ENCODE measurements around the gene ABTB2. TPM values are rescaled to one million over a fixed set of nuclear protein-coding genes. Genes with fewer than 3 reads are reported as not detected.
"Not testable (repeated sequence)": the region's sequence is repeated elsewhere in the genome, so short reads cannot be mapped to it uniquely, and the experiment has no call there.

Gene ABTB2
- polyA plus RNA-seq, 3 donors from 2014 or later, result 0.56 TPM; not detected in 2

DNA sequence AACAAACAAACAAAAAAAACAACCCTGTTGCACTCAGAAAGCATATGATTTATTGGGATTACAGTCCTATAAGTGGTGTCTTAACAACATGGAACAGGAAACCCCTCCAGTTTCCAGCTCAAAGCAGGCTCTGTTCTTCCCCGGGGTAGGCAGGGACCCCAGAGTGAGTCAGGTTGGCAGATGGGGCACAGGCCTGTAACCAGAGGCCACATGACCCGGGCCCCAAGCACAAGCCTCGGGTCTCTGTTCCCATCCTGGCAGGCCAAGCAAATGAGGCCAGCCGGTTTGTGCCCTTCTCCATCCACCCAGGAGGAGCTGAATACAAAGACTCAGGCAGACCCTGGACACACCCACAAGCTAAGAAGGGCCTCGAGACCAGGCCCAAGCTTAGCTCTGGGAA lies 176.6 kb downstream of the ABTB2 start:
- H3K9me3 Mint-ChIP-seq, result no peaks in the 10 kb centered on the region
- no peaks in the 10 kb centered on the region for H3K36me3 Mint-ChIP-seq
- H3K4me3 Mint-ChIP-seq, result no peak overlapping the region
- peaks cover 0 to 3% (median 0%) of the 10 kb centered on the region in 3 donors for H3K27me3 Mint-ChIP-seq (ENCODE audit: low read depth in 3 of 3)
- H3K4me1 Mint-ChIP-seq, result no peaks in the 10 kb centered on the region
- no peak for DNase-seq
- no peak overlapping the region for H3K27ac Mint-ChIP-seq

DNA sequence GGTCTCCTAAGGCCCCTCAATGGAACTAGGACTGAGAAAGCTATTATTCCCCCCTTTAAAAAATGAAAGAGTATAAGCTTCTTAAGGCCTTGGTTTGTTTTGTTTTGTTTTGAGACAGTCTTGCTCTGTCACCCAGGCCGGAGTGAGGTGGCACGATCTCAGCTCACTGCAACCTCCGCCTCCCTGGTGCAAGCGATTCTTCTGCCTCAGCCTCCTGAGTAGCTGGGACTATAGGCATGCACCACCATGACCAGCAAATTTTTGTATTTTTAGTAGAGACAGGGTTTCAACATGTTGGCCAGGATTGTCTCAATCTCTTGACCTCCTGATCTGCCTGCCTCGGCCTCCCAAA lies 177.0 kb downstream of the ABTB2 start:
- H3K4me3 Mint-ChIP-seq; DNase-seq; H3K4me1 Mint-ChIP-seq; H3K27me3 Mint-ChIP-seq (ENCODE audit: low read depth in 3 of 3); H3K36me3 Mint-ChIP-seq; H3K27ac Mint-ChIP-seq; H3K9me3 Mint-ChIP-seq: not testable (repeated sequence)

DNA sequence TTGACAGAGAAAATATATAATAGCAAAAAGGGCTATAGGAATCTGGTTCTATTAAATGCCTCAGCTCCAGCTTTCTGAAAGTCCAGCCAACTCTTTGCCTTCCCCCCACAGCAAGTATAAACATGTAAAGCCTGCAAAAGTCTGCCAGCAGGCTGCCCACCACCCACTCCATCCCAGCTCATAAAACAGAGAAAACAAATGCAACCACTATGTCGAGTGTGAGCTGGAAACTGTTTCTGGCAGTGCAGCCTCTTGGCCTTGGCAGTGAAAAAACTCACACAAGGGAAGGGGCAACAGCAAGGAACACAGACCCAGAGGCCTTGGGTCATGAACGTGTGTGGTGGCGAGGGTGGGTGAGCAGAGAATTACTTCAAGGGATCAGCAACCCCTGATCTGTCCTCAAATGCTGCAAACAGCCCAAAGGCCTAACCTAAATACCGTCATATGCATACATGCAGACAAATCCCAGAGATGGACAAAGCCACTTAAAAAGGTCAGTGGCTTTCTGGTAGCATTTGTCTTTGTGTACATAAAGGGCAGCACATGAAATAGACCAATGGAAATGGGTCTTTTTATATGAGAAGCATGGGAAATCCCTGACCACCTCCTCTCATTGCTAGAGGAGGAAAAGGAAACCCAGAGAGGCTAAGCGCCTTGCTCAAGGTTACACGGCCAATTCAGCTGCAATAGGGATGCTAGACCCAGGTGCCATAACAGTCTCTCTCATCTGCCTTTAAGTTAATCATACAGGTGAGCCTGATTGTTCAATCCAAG lies 177.6 kb downstream of the ABTB2 start:
- Mint-ChIP-seq H3K27ac (no peak overlapping the region), H3K27me3 (ENCODE audit: low read depth in 3 of 3) (peaks cover 0 to 3% (median 0%) of the 10 kb centered on the region in 3 donors), H3K4me3 (no peak overlapping the region)

DNA sequence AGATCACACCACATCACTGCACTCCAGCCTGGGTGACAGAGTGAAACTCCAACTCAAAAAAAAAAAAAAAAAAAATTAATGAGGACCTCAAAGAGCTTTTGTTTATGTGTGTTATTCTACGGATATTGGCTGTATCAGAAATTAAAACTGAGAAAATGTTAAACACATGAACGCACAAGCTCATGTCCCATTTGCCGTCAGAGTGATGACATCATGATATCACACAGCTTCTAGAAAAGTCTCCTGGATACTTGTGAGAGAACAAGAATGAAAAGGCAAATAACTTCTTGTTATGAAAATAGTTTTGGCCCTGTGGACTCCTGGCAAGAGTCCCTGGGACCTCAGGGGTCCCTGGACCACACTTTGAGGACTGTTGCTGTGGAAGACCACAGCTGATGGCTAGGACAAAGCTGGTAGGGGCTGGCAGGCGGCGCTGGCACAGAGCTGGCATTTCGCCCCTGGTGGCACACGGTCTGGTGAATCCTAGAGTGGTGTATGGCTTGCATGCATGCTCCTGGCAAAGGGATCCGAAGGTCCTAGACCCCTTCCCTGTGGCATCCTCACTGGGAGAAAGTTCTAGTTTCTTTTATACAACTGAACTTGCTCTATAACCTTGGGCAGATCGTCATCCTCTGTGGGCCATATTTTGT lies 178.7 kb downstream of the ABTB2 start:
- H3K4me3 Mint-ChIP-seq, result no peak overlapping the region
- no peak overlapping the region for H3K27ac Mint-ChIP-seq
- H3K36me3 Mint-ChIP-seq, result no peaks in the 10 kb centered on the region
- H3K27me3 Mint-ChIP-seq (ENCODE audit: low read depth in 3 of 3), result peaks cover 0 to 3% (median 0%) of the 10 kb centered on the region in 3 donors
- H3K9me3 Mint-ChIP-seq, result no peaks in the 10 kb centered on the region
- no peak for DNase-seq
- peaks cover 0 to 1% of the 10 kb centered on the region in 2 donors for H3K4me1 Mint-ChIP-seq

More for the DNA sequence above, 177.6 kb downstream of the ABTB2 start:
- DNase-seq, result no peak
- Mint-ChIP-seq H3K36me3 (no peaks in the 10 kb centered on the region), H3K4me1 (no peaks in the 10 kb centered on the region), H3K9me3 (no peaks in the 10 kb centered on the region)

DNA sequence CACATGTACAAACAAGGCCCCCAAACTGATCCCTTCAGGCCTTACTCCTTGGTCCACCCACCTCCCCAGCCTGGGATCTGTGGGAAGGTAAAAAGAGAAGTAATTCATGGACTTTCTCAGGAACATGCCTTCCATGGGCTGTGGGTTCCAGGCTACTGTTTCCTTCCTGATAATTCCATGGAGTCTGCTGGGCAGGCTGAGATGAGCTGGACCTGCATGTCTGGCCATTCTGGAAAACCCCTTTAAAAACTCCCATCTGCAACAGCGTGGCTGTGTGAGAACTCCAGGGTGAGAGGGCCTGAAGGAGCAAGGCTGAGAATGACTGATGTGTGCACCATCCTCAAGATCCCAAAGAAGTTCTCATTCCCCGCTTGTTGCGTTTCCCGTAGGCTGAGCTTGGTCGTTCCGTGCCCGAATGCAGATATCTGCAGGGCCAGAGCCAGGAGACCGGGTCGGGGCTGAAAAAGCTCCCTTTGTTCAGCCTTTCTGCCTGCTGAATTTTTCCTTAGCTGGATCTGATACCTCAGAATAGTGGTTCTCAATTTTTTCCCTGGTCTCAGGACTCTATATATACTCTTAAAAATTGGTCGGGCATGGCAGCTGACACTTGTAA lies 179.5 kb downstream of the ABTB2 start:
- DNase-seq, result no peak
- no peaks in the 10 kb centered on the region for H3K9me3 Mint-ChIP-seq
- H3K27me3 Mint-ChIP-seq (ENCODE audit: low read depth in 3 of 3), result peaks cover 0 to 3% (median 0%) of the 10 kb centered on the region in 3 donors
- H3K4me3 Mint-ChIP-seq, result no peak overlapping the region
- no peaks in the 10 kb centered on the region for H3K36me3 Mint-ChIP-seq
- no peak overlapping the region for H3K27ac Mint-ChIP-seq
- H3K4me1 Mint-ChIP-seq, result peaks cover 0 to 5% of the 10 kb centered on the region in 2 donors

DNA sequence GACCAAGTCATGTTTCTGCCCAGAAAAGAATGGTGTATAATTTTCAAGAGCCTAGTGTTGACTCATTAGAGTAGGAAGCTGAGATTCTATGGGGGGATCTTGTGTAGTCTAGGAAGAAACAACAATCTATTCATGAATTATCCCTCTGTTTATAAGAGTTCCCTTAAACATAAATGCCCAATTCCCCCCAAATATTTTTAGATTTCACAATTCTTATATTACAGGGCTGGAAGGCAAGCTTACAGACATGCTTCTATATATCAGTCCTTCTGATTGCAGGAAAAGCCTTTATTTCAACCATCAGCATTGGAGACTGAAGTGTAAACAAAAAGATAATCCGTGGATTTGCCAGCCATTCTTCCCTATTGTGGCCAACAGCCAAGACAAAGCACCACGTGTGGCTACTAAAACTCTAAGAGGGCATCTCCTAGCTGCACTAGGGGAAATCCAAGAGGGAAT lies 181.0 kb downstream of the ABTB2 start:
- H3K27me3 Mint-ChIP-seq (ENCODE audit: low read depth in 3 of 3), result peaks cover 0 to 4% (median 3%) of the 10 kb centered on the region in 3 donors
- no peaks in the 10 kb centered on the region for H3K9me3 Mint-ChIP-seq
- DNase-seq, result no peak
- H3K27ac Mint-ChIP-seq, result no peak overlapping the region
- peaks cover 0 to 5% of the 10 kb centered on the region in 2 donors for H3K4me1 Mint-ChIP-seq
- no peak overlapping the region for H3K4me3 Mint-ChIP-seq
- no peaks in the 10 kb centered on the region for H3K36me3 Mint-ChIP-seq

DNA sequence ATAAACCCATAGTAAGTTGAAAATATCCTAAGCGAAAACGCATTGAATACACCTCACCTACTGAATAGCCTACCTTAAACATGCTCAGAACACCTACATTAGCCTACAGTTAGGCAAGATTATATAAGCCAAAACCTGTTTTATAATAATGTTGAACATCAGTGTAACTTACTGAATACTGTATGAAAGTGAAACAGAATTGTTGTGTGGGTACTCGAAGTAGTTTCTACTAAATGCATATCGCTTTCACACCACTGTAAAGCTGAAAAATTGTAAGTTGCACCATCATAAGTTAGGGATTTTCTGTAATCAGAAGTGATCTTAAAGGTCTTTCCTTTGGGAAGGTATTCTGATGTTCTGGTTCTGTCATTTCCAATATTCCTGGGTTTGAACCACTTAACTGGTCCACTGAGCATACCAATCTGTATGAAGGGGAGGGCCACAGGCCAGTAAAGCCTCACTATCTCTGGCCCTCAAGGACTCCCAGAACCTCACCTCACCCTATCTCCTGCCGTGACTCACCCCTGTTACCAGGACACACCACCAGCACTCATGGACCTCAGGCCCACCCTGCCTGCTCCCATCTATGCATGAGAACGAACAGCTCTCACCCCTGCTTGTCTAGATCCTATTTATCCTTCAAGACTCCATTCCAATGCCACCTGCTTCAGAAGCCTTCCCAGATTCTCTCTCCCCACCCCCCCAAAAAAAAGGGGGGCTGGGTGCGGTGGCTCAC lies 182.4 kb downstream of the ABTB2 start:
- Mint-ChIP-seq H3K27me3 (ENCODE audit: low read depth in 3 of 3) (peaks cover 2 to 4% (median 3%) of the 10 kb centered on the region in 3 donors), H3K27ac (no peak overlapping the region), H3K9me3 (no peaks in the 10 kb centered on the region), H3K4me3 (peak overlapping the region in 1 of 5 donors; percentile 38), H3K36me3 (no peaks in the 10 kb centered on the region), H3K4me1 (peaks cover 0 to 5% of the 10 kb centered on the region in 2 donors)
- no peak for DNase-seq

DNA sequence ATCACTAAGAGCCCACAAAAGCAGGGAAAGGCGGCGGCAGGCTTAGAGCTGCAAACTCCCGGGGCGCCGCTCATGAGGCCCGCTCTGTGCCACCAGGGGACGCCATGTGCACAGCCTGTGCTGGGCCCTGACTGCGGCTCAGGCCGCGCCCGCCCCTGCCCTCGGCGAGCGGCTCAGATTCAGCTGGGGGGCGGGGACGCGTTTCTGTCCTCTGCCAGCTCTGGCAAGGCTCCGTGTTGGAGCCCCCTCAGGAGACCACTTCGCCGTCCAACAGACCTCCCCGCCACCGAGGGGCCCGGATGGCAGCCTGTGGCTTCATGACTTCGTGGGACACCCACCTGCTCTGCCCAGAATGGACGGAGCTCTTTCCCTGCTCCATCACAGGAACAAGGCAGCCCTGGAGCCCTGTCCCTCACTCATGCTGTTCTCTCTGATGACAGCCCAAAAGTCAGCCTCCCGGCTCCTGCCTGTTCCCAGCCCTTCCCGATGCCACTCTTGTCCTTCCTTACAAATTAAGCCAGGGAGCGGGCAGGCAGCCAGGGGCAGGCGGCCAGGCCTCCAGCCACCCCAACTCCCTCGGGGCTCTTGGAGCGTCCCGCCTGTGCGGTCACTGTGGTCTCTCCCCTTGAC lies 183.3 kb downstream of the ABTB2 start:
- Mint-ChIP-seq H3K4me1 (peaks cover 0 to 5% of the 10 kb centered on the region in 2 donors), H3K9me3 (no peaks in the 10 kb centered on the region), H3K4me3 (peak overlapping the region; percentile 9 to 73 (median 62)), H3K27ac (no peak overlapping the region), H3K27me3 (ENCODE audit: low read depth in 3 of 3) (peaks cover 2 to 4% (median 3%) of the 10 kb centered on the region in 3 donors), H3K36me3 (no peaks in the 10 kb centered on the region)
- DNase-seq, result peak; percentile 65 to 72 (median 71)

DNA sequence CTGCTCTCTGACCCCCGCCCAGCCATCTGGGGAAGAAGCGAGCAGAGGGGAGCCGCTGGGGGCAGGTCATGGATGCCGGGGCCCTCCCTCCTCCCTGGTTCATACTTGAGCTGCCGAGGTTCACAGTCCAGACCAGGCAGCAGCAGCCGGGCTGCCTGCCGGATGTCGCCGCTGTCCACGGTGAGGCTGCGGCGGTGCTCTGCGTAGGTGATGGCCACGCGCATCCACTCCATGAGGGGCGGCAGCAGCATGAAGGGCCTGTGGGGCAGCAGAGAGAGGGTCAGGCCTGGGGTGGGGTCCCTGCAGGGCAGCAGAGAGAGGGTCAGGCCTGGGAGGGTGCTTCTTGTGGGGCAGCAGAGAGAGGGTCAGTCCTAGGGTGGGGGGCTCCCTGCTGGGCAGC lies 184.8 kb downstream of the ABTB2 start:
- Mint-ChIP-seq H3K9me3 (no peaks in the 10 kb centered on the region), H3K36me3 (no peaks in the 10 kb centered on the region), H3K27me3 (ENCODE audit: low read depth in 3 of 3) (peaks cover 2 to 4% (median 3%) of the 10 kb centered on the region in 3 donors), H3K27ac (no peak overlapping the region), H3K4me3 (no peak overlapping the region), H3K4me1 (peaks cover 0 to 5% of the 10 kb centered on the region in 2 donors)
- no peak for DNase-seq

DNA sequence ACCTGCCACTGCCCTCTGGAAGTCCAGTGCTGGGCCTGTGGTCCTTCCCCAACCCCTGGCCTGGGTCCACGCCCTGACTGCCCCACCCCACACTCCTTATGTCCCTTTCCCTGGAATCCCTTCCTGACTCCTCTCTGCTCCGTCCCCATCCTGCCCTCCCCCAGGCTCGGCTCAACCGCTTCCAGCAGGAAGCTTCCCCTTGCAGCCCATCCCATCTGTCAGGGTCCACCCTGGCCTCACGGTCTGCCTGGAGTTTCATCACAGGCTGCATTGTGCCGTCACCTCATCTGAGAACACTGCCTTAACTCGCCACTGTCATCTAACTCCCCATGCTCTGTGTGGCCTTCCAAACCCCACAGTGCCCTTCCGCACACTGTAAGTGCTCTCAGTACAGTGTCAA lies 188.1 kb downstream of the ABTB2 start:
- Mint-ChIP-seq H3K27ac (no peak overlapping the region), H3K4me1 (peaks cover 0 to 3% of the 10 kb centered on the region in 2 donors), H3K9me3 (no peaks in the 10 kb centered on the region), H3K36me3 (no peaks in the 10 kb centered on the region), H3K27me3 (ENCODE audit: low read depth in 3 of 3) (peaks cover 0 to 7% (median 2%) of the 10 kb centered on the region in 3 donors), H3K4me3 (no peak overlapping the region)
- no peak for DNase-seq

DNA sequence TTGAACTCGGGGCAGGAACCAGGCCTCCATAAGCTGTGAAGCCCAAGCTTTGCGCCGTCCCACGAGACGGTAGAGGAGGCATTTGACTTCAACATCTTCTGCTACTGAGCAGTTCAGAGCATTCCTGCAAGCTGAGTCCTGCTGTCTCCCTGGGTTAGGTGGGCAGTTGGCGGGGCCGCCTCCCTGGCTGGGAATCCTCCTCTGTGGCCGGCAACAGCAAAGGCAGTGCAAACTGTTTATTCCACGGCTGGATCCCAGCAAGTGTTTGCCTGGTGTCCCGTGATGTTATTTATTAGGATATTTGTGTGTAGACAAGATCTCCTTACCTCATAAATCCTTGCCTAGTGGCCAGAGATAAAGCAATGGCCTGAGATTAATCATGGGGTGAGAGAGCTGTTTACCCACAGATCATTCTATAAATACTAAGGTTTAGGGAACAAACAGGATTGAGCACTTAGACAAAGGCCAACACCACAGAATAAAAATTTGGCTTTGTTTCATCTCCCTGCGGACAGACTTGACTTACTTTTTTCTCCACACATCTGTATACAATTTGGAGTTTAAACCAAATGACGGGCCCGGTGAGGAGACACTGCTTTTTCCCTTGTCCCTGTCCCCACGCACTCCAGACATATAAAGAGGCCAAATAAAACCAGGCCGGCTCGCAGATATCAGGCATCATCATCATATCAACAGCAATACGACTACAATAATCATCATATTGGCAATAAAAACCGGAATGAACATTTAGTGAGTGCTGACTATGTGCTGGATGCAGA lies 189.0 kb downstream of the ABTB2 start:
- H3K4me1 Mint-ChIP-seq, result peaks cover 0 to 2% of the 10 kb centered on the region in 2 donors
- no peak for DNase-seq
- H3K9me3 Mint-ChIP-seq, result no peaks in the 10 kb centered on the region
- H3K36me3 Mint-ChIP-seq, result no peaks in the 10 kb centered on the region
- no peak overlapping the region for H3K27ac Mint-ChIP-seq
- no peak overlapping the region for H3K4me3 Mint-ChIP-seq
- H3K27me3 Mint-ChIP-seq (ENCODE audit: low read depth in 3 of 3), result peaks cover 0 to 7% (median 2%) of the 10 kb centered on the region in 3 donors

DNA sequence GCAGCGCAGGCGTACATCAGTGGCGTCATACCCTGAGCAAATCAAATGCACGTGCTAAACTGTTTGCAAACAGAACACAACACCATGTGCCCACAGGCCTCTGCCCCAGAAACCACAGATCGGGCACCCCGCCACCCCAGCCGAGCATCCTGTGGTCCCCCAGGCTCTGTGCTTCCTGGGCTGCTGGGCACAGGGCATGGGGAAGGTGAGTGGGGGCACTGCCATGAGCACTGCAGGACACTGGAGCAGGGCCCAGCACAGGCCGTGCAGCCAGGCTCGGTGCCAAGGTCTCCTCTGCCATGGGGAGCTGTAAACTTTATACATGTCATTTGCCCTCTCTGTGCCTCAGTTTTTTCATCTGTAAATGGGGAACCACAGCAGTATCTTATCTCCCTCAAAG lies 189.8 kb downstream of the ABTB2 start:
- H3K27me3 Mint-ChIP-seq (ENCODE audit: low read depth in 3 of 3), result peaks cover 0 to 7% (median 2%) of the 10 kb centered on the region in 3 donors
- no peak overlapping the region for H3K4me3 Mint-ChIP-seq
- no peak for DNase-seq
- H3K36me3 Mint-ChIP-seq, result no peaks in the 10 kb centered on the region
- no peak overlapping the region for H3K27ac Mint-ChIP-seq
- no peaks in the 10 kb centered on the region for H3K4me1 Mint-ChIP-seq
- H3K9me3 Mint-ChIP-seq, result no peaks in the 10 kb centered on the region
